NCI-H524 treated with DMSO at 0.1 percent for 48 hours (cell line): Measurements from ENCODE around the gene ACR.

ENCODE experiments used
- DNase-seq: peaks from one replicate; lab custom pipeline; 2025; lab: John Stamatoyannopoulos, UW

ACR gene

DNA sequence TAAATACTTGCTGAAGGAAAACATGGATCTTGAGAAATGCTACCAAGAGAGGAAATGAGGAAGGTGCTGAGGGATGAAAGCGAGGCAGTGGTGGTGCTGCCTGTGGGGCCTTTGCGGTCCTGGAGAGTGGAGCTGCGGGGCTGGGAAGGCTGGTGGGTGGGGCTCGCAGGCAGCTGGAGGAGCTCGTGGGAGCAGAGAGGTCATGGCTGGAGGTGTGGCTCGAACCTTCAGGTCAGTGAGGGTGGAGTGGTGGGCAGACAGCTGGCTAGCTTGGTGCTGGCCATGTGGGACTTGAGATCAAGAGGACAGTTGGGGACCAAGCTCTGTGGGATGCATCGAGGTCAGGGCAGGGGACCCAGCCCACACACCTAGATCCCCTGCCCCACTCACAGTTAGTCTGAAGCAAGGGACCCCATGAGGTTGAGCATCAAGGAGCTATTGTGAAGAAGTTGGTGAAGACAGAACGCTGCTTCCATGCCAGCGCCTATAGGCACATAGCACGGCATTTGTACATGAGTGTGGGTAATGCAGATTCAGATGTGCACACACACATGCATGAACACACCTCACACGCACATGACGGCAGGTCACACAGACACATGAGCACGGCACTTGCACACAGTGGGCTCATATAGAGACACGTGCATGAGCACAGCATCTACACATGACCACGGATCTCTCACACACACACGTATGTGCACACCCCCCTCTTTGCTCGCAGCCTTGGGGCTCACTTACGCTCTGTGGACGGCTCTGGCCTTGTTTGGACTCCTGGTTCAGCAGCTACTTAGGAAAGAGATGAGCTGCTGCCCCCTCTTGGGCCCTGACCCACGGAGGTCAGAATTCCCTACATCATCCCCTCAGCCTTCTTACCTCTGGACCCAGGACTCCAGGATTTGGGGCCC, 34.9 kb upstream of the ACR start:
- no peak for DNase-seq

DNA sequence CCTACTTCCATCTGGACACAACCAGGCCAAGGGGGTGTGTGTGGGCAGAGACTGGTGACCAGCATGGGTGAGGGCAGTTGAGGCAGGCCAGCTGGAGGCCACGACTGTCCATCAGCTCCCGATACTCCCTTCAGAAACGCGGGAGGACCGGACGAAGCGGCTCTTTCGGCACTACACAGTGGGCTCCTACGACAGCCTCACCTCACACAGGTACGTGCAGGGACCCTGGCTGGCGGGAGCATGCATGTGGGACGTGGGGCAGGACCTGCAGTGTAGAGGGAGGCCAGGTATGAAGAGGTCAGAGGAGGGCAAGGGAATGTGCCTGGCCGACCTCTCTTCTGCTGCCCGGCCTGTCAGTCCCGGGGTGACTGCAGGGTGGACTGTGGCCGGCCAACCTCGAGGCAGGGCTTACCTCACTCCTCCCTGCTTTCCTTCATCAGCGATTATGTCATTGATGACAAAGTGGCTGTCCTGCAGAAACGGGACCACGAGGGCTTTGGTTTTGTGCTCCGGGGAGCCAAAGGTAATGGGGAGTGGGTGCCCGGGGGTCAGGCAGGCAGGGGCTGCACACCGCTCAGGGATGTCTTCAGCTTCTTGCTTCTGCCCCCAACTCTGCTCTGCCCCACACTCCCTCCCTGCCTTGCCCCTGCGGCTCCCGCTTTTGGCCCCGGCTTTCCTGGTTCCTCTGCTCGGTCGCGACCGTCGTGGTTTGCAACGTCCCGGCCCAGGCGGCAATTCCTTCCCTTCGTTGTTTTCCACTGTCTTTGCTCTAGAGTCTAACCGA, 34.1 kb upstream of the ACR start:
- DNase-seq, result no peak

DNA sequence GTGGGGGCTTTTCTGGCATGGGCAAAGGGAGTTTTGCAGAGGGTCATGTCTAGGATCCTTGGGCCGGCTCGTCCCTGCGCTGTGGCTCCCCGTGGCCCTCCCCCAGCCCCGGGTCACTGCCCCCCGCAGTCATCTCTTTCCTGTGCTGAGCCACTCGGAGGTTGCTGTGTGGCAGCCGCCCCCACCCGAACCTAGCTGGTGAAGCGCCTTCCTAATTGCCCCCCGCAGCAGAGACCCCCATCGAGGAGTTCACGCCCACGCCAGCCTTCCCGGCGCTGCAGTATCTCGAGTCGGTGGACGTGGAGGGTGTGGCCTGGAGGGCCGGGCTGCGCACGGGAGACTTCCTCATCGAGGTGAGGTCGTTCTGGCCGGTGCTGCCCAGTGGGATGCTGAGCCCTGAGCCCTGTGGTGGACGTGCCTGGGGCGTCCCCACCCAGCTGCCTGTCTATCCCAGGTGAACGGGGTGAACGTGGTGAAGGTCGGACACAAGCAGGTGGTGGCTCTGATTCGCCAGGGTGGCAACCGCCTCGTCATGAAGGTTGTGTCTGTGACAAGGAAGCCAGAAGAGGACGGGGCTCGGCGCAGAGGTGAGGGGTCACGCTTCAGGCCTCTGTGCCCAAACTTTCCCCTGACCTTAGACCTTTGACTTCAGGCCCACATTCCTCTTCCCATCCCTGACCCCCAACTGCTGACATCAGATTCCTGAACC, 33.3 kb upstream of the ACR start:
- DNase-seq, result no peak

DNA sequence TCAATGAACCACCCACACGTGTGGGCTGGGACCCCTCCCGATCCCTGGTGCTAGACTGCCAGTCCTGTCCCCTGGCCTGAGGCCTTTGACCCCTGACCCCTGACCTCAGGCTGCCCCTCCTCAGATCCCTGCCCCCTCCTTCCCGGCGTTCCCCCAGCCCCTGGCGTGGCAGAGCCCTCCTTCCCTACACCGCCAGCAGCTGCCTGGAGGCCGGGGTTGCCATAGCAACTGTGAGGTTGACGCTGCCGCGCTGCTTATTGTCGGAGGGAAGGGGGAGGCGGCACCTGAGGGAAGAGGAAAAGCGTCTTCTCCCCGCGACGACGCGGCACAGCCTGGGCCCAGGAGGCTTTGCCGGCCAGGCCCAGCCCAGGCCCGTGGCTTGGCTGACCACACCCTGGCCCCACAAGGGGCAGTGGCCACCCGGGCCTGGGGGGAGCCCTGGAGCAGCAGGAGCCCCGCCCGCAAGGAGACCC, 32.7 kb upstream of the ACR start:
- no peak for DNase-seq

DNA sequence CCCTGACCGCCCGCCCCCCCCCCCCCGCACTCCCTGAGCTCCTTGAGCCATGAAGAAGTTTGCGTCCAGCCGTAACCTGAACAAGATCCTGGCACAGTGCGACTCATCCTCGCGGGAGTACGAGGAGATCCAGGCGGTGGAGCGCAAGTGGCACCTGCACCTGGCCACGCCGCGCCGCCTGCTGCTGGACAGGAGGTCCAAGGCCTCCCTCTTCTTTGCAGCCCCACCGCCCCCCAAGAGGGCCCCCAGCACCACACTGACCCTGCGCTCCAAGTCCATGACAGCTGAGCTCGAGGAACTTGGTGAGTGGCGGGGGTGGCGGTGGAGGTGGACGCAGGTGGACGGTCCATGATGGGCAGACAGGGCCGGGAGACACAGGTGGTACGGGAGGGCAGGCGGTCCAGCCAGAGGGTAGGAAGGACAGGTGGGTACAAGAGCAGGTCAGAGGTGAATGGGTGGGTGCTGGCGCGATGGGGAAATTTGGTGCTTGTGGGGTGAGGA, 32.1 kb upstream of the ACR start:
- DNase-seq, result no peak

DNA sequence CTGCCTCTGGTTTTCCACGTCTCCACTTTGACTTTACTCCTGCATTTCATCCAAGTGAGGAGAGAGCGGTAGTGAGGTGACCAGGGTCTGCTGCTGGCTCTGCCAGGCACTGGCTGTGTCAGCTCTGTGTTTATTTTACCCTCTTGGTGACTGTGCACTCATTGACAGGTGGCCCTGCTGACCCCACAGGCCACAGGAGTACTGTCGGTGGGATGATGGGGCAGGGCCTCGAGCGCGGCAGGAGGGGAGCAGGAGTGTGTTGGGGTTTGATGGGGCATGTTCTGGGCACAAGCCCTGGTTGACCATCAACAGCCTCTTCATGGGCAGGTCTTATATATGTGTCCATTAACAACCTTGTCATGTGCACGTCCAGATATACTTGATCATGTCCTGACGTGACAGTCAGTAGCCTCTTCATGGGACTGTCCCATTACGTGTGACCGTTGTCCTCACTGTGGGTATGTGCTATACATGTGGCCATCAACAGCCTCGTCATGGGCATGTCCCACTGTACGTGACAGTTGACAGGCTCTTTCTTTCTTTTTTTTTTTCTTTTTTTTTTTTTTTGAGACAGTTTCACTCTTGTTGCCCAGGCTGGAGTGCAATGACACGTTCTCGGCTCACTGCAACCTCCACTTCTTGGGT, 31.4 kb upstream of the ACR start:
- no peak for DNase-seq

DNA sequence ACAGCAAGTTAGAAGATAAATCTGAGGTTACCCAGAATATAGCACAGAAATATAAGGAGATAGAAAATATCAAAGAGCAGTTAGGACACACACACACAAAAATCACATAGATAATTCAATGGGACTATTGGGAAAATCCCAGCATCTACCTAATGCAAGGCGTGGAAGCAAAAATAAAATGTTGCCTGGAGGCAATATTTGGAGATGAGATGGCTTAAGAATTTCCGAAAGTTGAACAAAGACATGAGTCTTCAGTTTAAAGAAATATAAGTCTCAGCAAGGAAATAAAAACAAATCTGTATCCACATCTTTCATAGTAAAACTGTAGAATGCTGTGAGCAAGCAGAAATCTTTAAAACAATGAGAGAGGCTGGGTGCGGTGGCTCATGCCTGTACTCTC, 29.5 kb upstream of the ACR start:
- no peak for DNase-seq

DNA sequence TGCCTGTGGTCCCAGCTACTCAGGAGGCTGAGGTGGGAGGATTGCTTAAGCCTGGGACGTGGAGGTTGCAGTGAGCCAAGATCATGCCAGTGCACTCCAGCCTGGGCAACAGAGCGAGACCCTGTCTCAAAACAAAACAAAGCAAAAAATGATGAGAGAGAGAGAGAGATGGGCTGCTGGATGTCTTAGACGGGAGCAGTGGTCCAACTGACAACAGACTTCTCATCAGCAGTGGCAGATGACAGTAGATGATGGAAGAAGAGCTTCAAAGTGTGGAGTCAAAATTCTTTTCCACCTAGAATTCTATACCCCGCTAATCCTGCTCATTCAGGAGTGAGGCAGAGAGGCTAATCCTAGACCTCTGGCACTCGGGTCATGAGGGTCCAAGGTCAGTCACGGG, 29.0 kb upstream of the ACR start:
- no peak for DNase-seq

DNA sequence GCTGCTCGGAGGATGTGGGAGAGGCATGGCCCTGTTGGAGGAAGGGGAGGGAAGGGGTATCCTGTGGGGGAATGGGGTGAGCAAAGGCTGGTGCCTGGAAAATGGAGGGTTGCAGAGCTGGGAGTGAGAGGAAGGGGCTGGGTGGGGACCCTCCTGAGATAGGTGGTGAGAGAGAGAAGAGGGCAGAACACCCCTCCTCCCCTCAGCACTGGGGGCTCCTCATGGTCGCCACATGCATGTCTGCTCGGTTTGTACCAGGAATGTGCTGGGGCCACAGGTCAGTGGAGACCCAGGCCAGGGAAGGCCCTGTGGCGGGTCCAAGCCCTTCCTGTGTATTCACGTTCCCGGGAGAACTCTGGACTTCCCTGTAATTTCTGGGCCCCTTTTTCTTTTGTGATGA, 27.8 kb upstream of the ACR start:
- no peak for DNase-seq

DNA sequence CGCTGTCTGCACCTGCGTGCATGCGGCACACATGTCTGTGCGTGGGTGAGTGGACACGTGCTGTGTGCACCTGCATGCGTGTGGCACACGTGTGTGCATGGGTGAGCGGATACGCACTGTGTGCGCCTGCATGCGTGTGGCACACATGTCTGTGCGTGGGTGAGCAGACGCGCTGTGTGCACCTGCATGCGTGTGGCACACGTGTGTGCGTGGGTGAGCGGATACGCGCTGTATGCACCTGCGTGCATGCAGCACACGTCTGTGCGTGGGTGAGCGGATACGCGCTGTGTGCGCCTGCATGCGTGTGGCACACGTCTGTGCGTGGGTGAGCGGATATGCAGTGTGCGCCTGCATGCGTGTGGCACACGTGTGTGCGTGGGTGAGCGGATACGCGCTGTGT, 27.1 kb upstream of the ACR start:
- DNase-seq, result no peak

DNA sequence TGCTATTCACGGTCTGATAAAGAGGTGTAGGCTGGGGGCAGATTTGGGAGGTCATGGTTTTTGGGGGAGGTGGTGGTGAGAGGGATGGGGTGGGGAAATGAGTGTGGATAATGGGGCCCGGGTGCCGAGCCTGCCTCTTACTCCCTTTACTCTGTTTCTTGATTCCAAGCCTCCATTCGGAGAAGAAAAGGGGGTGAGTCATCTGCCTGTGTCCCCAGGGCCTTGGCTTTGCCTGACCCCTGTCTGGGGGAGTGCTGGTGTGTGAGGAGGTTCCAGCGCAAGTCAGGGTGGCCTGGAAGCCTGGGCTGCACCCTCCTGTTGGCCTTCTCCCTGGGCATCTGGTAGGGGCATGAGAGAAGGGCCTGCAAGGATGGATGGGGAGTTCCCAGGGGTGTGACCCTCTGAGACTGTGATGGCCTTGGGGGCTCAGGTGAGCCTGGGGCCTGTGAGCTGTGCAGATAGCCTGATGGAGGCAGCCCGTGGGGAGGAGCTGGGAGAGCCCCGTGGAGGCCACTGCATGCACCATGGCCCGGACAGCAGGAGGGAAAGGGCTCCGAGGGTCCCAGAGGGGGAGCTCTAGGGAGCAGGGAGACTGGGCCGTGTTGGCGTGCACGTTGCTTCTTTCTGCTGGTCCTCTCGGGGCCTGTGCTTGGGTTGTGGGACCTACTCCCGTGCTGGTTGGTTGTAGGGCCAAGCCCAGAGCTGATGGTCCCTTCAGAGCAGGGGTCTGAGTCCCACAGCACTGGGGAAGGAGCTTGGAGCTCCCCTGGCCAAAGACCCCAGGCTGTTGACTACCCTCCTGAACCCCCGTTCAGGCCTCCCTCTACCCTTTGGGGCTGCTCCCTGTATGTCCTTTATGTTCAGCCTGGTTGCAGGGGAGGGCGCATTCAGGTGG, 26.3 kb upstream of the ACR start:
- DNase-seq, result no peak

DNA sequence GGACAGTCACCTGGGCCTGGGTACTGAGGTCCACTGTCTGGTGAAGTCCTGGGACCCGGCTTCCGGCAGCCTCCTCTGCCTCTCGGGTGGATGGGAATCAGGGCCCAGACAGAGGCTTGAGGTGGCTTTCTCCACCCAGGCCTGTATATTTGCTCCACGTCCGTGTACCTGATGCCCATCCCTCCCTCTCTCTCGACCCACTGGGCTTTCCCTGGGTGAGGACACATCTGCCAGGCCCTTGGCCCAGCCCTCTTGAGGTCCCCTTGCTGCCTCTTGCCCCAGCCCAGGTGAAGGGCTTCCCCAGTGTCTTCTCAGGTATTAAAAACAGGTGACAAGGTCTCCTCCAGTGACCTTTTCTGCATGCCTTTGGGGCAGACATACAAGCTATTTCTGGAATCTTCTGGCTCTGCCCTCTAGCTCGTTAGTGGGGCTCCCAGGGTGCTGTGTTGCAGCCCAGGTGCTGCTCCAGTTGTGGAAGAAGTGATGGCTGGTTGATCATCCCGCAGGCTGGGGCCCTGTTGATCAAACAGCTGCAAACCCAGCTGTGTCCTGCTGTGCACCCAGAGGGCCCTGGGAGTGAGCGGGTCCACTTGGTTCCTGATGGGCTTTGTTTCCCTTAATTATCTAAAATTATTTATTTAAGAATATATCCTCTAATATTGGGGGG, 25.5 kb upstream of the ACR start:
- DNase-seq, result no peak

DNA sequence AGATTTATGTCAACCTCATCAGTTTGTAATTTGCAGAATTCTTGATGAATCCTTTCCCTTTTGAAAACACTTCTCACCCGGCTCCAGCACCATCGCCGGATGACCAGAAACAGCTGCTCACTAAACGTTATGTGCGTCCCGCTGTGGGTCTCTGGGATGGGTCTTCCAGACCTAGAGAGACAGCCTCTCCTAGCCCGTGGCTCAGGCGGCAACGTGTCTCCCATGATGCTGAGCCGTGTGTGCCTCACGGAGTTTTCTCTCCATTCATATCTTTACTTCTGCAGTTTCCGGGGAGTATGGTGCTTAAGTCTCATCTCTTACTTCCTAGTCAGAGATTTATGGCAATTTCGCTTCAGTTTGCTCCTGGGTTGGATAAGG, 25.0 kb upstream of the ACR start:
- DNase-seq, result no peak

DNA sequence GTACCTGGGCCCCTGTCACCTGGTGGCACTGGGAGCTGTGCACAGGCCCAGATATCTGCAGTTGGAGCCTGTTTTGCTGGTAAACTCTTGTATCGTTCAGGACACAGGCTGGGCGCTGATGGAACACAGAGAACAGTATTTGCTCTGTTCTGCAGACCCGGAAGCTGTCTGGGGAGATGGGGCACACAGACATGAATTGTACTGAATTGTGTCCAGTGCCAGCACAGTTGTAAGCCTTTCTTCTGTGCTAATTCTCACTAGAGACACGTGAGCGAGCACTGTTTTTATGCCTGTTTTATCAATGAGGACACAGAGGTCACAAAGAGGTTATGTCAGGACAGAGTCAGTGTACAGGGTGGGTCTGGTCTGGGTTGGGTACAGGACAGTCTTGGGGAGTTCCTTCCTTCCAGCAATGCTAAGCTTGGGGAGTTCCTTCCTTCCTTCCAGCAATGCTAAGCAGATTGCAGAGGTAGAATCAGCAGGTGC, 24.4 kb upstream of the ACR start:
- no peak for DNase-seq

DNA sequence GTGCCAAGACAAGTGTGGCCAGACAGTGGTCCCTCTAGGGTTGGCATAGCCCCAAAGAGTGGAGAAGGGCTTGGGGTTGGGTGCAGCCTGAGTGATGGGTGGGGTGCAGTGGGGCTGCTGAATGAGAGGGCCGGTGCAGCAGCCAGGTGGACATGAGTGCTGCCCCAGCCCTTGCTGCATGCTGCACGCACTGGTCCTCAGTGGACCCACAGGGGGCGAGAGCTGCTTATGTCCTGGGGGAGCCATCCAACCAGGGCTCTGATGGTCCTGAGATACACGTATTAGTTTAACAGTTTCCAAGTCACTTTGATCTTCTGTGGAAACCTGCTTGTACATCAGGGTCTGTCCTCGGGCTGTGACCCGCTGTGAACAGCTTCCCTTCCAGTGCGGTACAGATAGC, 23.9 kb upstream of the ACR start:
- no peak for DNase-seq

DNA sequence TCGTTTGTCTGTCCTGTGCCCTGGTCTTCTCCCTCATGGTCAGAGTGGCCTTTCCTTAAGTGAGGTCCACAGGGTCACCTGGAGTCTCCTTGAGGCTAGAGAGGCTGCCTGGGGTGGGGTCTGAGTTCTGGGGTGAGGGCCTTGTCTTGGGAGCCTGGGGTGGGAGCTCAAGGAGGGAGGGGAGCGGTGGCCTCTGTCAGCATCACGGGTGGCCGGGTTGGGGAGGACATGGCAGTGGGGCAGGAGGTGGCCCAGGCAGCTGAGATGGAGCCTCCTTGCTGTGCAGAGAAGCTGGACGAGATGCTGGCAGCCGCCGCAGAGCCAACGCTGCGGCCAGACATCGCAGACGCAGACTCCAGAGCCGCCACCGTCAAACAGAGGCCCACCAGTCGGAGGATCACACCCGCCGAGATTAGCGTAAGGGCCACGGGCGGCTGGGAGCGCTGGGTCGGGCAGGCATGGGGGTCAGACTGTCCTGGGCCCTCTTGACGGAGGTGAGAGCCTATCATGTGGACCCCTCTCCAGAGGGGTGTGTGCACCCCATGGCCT, 23.3 kb upstream of the ACR start:
- DNase-seq, result no peak

DNA sequence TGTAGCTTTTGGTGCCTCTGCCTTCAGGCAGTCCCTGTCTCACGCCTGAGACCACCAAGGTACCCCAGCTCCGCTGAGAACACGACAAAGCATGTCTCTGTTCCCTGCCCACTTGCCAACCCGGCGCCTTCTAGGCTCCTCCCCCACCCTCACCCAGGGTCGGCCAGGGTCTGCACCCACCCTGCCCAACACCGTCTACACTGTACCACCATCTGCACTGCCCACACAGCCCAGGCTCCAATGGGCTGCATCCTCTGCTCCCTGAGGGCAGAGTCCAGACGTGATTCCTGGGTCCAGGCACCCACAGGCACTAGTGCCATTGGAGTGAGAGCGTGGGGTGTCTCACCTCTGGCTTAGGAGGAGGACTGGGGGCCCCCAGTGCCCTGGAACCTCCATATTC, 22.8 kb upstream of the ACR start:
- DNase-seq, result no peak

DNA sequence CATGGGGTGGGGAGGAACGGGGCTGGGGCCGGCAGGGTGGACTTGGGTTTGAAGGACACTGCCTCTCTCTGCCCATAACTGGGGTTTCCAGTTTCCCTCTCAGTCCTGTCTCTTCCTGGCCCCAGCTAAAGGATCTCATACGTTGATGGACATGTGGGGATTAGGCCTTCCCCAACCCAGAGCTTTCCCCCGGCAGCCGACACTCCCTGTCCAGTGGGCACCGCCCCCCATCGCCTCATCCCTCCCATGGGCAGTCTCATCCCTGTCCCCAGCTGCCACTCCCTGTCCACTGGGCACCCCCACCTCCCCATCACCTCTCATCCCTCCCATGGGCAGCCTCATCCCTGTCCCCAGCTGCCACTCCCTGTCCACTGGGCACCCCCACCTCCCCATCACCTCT, 22.2 kb upstream of the ACR start:
- DNase-seq, result no peak

DNA sequence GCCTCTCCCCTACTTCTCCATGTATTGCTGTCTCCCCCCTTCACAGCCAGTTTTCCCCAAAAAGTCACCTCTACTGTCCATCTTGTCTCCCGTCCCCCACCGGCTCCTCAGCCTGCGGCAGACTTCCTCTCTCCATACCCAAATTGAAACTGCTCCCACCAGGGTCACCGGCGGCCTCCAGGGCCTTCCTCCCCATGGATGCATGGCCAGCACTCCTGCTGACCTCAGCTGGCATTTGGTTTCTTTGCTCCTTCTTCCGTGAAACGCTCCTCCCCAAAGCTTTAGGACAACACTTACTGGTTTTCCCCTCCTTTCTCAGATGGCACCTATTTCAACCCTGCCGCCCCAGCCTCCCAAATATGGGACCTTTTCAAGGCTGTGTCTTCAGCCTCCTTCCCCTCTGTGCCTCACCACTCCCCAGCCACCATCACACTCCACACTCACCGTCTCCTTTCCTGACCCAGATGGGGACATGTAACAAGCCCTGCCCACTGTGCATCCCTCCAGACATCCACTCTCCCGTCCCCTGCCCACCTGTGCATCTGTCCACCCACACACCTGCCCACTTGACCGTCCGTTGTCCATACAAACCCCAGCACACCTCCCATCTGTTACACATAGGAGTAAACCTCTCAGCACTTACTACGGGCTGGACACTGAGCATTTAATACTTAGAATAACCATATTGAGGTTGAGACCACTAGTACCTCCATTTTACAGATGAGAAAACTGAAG, 21.5 kb upstream of the ACR start:
- no peak for DNase-seq
